Lower leg skin (tissue), 4 donors: ENCODE data around the gene GLI1. TPM values are rescaled to one million over a fixed set of nuclear protein-coding genes. Genes with fewer than 3 reads are reported as not detected.

Experiments
- DNase-seq, 2 donors: peaks; one replicate each; pipeline ENCODE4 v3.0.0-alpha.2; 2019; ENCODE audit warnings: low spot score in 2 of 2
- H3K4me3 ChIP-seq: fragments of 200-600 bp; sonication (generic); 2 replicates; pipeline ENCODE4 v1.5.1; 2017; ENCODE audit warnings: mild to moderate bottlenecking, low read depth; ENCODE audit not compliant: poor library complexity, severe bottlenecking
- CTCF ChIP-seq, 3 donors: fragments of 450-650 bp; IDR thresholded peaks; one replicate each; pipeline ENCODE4 v1.5.1; 2016; ENCODE audit warnings: antibody characterized with exemption in 3 of 3, mild to moderate bottlenecking in 3 of 3, moderate library complexity in 2 of 3
- POLR2A ChIP-seq, 2 donors: fragments of 450-650 bp; IDR thresholded peaks; one replicate each; pipeline ENCODE4 v1.6.1; 2016 to 2017; ENCODE audit warnings: antibody characterized with exemption in 2 of 2, mild to moderate bottlenecking in 1 of 2, moderate library complexity in 1 of 2
- WGBS, 2 donors: methylation state at CpG; one replicate each; pipeline ENCODE4 v1.1.5; 2018; 5-methylcytosine and 5-hydroxymethylcytosine counted together
- intact Hi-C: fragments of 100-400 bp; cut with DNase I; formaldehyde crosslinking; loops from one replicate; pipeline ENCODE4 v1.15.0; 2023; ENCODE audit warnings: low total_unique reads
- total RNA-seq, 4 donors: library from RNA; depleted of rRNA; stranded (reverse); fragments of >200 nt; gene quantifications; one replicate each; pipeline ENCODE4 v1.1.0, GENCODE V29; 2016

The GLI1 gene
- total RNA-seq, 4 donors from 2014 or later, result 0.19 to 13.4 (median 1.9) TPM

GRCh38 chr12:57461276-57461916 lies 1.8 kb downstream of the GLI1 start:
- TF ChIP-seq CTCF (IDR thresholded peaks at IDR 0.05) (no peak), POLR2A (IDR thresholded peaks at IDR 0.05) (no peak)
- DNase-seq, result peak in 1 of 2 donors; percentile 92
- 1 to 2% methylated on average over 24 to 25 of the region's 32 CpGs for WGBS, 2 donors
- intact Hi-C loops, result loop anchor here (10.0 kb wide), 1 partner anchor 163 kb away; no protein-coding TSS in a partner anchor
- H3K4me3 ChIP-seq, result peak overlapping the region; percentile 21

- peak overlapping the region; percentile 21 for H3K4me3 ChIP-seq
- no peak for DNase-seq
- WGBS, 2 donors, result 0% methylated on average over 8 to 9 of the region's 9 CpGs
- intact Hi-C loops, result loop anchor here (10.0 kb wide), 1 partner anchor 163 kb away; no protein-coding TSS in a partner anchor
- TF ChIP-seq POLR2A (IDR thresholded peaks at IDR 0.05), result no peak
Measured at GRCh38 chr12:57461917-57462250, 2.3 kb downstream of the GLI1 start.

- DNase-seq, result peak; percentile 76 to 97
- H3K4me3 ChIP-seq, result peak overlapping the region; percentile 21
- TF ChIP-seq POLR2A (IDR thresholded peaks at IDR 0.05), result no peak
- peak in 1 of 3 donors; percentile 75 for TF ChIP-seq CTCF (IDR thresholded peaks at IDR 0.05)
- intact Hi-C loops, result loop anchor here (10.0 kb wide), 1 partner anchor 162 kb away; no protein-coding TSS in a partner anchor
- 0 to 2% methylated on average over 28 of the region's 28 CpGs for WGBS, 2 donors
Measured at GRCh38 chr12:57462251-57462911, 2.8 kb downstream of the GLI1 start.

- WGBS, 2 donors, result 28 to 33% methylated on average over 5 of the region's 5 CpGs
- H3K4me3 ChIP-seq, result no peak overlapping the region
- DNase-seq, result no peak
- intact Hi-C loops, result loop anchor here (10.0 kb wide), 1 partner anchor 162 kb away; no protein-coding TSS in a partner anchor
- no peak for TF ChIP-seq POLR2A (IDR thresholded peaks at IDR 0.05)
Measured at GRCh38 chr12:57462912-57463253, 3.3 kb downstream of the GLI1 start.

GRCh38 chr12:57464569-57464968 lies 5.0 kb downstream of the GLI1 start:
- no peak for DNase-seq
- 94 to 95% methylated on average over 12 of the region's 12 CpGs for WGBS, 2 donors
- intact Hi-C loops, result loop anchor here (10.0 kb wide), 1 partner anchor 160 kb away; no protein-coding TSS in a partner anchor
- no peak overlapping the region for H3K4me3 ChIP-seq
- TF ChIP-seq CTCF (IDR thresholded peaks at IDR 0.05) (no peak), POLR2A (IDR thresholded peaks at IDR 0.05) (no peak)

- intact Hi-C loops, result loop anchor here (10.0 kb wide), 1 partner anchor 160 kb away; no protein-coding TSS in a partner anchor
- no peak overlapping the region for H3K4me3 ChIP-seq
- WGBS, 2 donors, result 85 to 87% methylated on average over 6 of the region's 6 CpGs
- DNase-seq, result no peak
- TF ChIP-seq CTCF (IDR thresholded peaks at IDR 0.05) (no peak), POLR2A (IDR thresholded peaks at IDR 0.05) (no peak)
Measured at GRCh38 chr12:57465030-57465746, 5.6 kb downstream of the GLI1 start.
